Measurements from ENCODE around the gene HIRA. TPM values are rescaled to one million over a fixed set of nuclear protein-coding genes. Genes with fewer than 3 reads are reported as not detected.

HIRA gene
- total and polyA plus RNA-seq, 2 of the 8 experiments (the other 6 are each of a cell fraction or from before 2014, with no cell fraction given) = 34.9 to 67.2 TPM

DNA sequence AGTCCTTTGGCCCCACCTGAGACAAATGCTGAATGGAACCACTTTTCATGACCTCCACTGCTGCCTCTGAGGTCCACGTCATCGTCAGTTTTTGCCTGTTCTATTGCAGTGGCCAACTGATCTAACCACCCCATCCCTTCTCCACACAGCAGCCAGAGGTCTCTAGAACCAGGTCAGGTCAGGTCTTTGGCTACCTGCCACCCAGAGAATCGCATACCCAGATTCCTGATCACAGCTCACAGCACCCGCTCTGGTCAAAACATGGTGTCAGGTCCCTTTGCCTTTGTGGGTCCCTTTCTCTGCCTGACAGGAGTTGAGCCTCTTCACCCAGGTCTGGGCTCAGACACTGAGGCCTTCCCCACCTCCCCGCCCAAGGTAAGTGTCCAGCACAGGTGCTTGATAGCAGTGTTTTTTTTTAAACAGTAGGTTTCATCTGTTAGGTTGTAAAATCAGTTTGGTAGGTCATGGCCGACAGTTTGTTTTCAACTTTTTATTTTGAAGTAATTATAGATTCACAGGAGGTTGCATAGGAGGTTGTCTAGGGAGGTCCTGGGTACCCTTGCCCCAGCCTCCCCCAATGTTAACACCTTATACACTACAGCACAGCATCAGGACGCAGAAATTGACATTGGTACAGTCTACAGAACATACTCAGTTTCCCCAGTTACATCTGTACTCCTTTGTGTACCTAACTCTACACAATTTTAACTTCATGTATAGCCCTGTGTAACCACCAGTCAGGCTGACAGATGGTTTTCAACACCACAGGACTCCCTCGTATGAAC is 9.1 kb upstream of the HIRA start:
- ChIA-PET POLR2A (ENCODE audit: partially characterized antibody) (interaction anchor here (0.6 to 1.3 kb wide), 5 partner anchors 8 to 146 kb away, joined by 3 to 5 read pairs (median 3); partner anchors contain the start of genes C22orf39 and HIRA), CTCF (ENCODE audit: partially characterized antibody) (no interaction called here)
- Histone ChIP-seq H4K5ac (ENCODE audit: insufficient read length, low read depth, low read length) (no peak overlapping the region), H3K79me2 (ENCODE audit: control insufficient read depth in 1 of 2, insufficient read depth in 2 of 2, low read length in 2 of 2) (peaks cover 0 to 23% of the 10 kb centered on the region in 2 experiments; a peak in 2 of 4 replicates), H2BK20ac (ENCODE audit: low read length) (no peak overlapping the region), H3K23ac (ENCODE audit: insufficient read length) (no peak overlapping the region), H4K8ac (ENCODE audit: extremely low read depth, insufficient read depth, low read length) (no peak overlapping the region), H3K4ac (replicated peaks; ENCODE audit: insufficient read length, low read depth, low read length) (no peak overlapping the region), H4K20me1 (replicated peaks in 1 of 2; ENCODE audit: control insufficient read depth in 1 of 2, insufficient read depth in 2 of 2, low read length in 2 of 2) (peaks cover 14 to 29% of the 10 kb centered on the region in 2 experiments), H2BK12ac (ENCODE audit: low read depth, low read length) (no peak overlapping the region), H3K4me3 (ENCODE audit: extremely low read depth in 1 of 4, insufficient read depth in 2 of 4, low read depth in 3 of 4, low read length in 4 of 4) (no peak overlapping the region), H2BK15ac (ENCODE audit: low read length) (no peak overlapping the region), H3K23me2 (ENCODE audit: low read depth, low read length) (no peaks in the 10 kb centered on the region), H3K9me3 (ENCODE audit: insufficient read depth in 2 of 2, low read depth in 1 of 2, low read length in 1 of 2) (no peaks in the 10 kb centered on the region), H3K4me1 (replicated peaks in 1 of 4; ENCODE audit: control insufficient read depth in 3 of 4, insufficient read depth in 4 of 4, low read length in 3 of 4) (no peaks in the 10 kb centered on the region), H3K14ac (ENCODE audit: insufficient read length) (no peak overlapping the region), H3K56ac (replicated peaks; ENCODE audit: insufficient read length, low read depth, low read length) (no peak overlapping the region), H3K27ac (ENCODE audit: low read depth, low read length) (no peak overlapping the region), H3K79me1 (ENCODE audit: low read depth, low read length) (peaks cover 10% of the 10 kb centered on the region), H2AK5ac (ENCODE audit: low read depth, low read length) (no peak overlapping the region), H3K18ac (ENCODE audit: extremely low read depth, low read length) (no peak overlapping the region), H3K4me2 (ENCODE audit: insufficient read depth in 1 of 2, low read depth in 2 of 2, low read length in 2 of 2) (no peak overlapping the region), H2BK120ac (replicated peaks; ENCODE audit: low read depth, low read length) (no peak overlapping the region), H2AFZ (ENCODE audit: low read length) (no peak overlapping the region), H3K36me3 (ENCODE audit: control insufficient read depth in 2 of 4, insufficient read depth in 4 of 4, low read length in 3 of 4) (peaks cover 5 to 8% (median 6%) of the 10 kb centered on the region in 4 experiments; a peak in 5 of 8 replicates), H3K27me3 (replicated peaks in 1 of 4; ENCODE audit: control insufficient read depth in 3 of 4, extremely low read depth in 1 of 4, insufficient read depth in 3 of 4, low read length in 3 of 4) (no peaks in the 10 kb centered on the region), H4K91ac (replicated peaks; ENCODE audit: insufficient read length, low read length) (no peak overlapping the region), H3K9ac (replicated peaks in 1 of 4; ENCODE audit: extremely low read depth in 1 of 4, low read depth in 3 of 4, low read length in 3 of 4) (no peak overlapping the region), H2BK5ac (ENCODE audit: low read depth, low read length) (no peak overlapping the region)
- WGBS, 2 experiments (ENCODE audit: extremely low coverage in 1 of 2, insufficient coverage in 1 of 2, insufficient read length in 1 of 2, insufficient replicate concordance in 2 of 2, low coverage in 1 of 2, low lambda C conversion rate in 2 of 2, missing lambda C conversion rate in 1 of 2) = 91% methylated on average over 8 of the region's 8 CpGs; no CpG with 5 or more reads in 1 of the 2 experiments
- DNase-seq (ENCODE audit: low read depth in 1 of 2, low spot score in 2 of 2) (no peak), FAIRE-seq (no peak)
- peak; percentile 55; the same call in 1 of the 2 replicates for TF ChIP-seq POLR2AphosphoS5 (IDR thresholded peaks at IDR 0.05; ENCODE audit: low read depth, low read length)
- no peak for TF ChIP-seq ZNF274 (IDR thresholded peaks at IDR 0.05; ENCODE audit: borderline replicate concordance, extremely low read depth, low read length)
